ENCODE data around the gene PRAMEF7. TPM values are rescaled to one million over a fixed set of nuclear protein-coding genes. Genes with fewer than 3 reads are reported as not detected.
"Not testable (repeated sequence)": the region's sequence is repeated elsewhere in the genome, so short reads cannot be mapped to it uniquely, and the experiment has no call there.

PRAMEF7 gene
- not detected in 2 replicates for total RNA-seq

DNA sequence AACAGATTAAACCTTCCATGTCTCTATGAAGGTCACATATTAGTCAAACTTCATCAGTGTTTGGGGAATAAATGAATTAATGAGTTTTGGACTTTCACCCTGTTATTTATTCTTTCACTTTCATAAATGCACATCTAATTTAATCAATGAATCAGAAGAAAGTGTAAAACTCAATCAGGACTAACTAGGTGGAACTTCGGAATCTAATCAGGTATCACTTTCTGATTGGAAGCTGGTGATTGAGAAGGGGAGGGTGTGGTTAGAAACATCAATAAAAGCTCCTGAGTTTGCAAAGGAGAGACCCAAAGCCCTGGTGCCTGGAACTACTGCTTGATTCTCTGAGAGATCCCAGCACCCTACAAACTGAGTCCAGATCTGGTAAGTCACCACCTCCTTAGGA is at the start of gene PRAMEF7:
PRAMEF7 (plus strand) TSS at position 301 of the 400 bp plus-strand sequence. CDS start 1,083 bp downstream, outside the sequence.
- not testable (repeated sequence) for DNase-seq (ENCODE audit: low read depth, low spot score)

DNA sequence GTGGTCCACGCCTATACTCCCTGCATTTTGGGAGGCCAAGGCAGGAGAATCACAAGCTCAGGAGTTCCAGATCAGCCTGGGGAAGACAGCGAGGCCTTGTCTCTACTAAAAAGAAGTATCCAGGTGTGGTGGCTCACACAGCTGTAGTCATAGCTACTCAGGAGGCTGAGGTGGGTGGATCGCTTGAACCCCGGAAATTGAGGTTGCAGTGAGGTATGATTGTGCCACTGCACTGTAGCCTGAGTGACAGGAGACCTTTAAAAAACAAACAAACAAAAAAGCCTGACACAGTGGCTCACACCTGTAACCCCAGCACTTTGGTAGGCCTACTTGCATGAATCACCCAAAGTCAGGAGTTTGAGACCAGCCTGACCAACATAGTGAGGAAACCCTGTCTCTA is 38.0 kb upstream of the PRAMEF7 start:
- not testable (repeated sequence) for DNase-seq (ENCODE audit: low read depth, low spot score)

DNA sequence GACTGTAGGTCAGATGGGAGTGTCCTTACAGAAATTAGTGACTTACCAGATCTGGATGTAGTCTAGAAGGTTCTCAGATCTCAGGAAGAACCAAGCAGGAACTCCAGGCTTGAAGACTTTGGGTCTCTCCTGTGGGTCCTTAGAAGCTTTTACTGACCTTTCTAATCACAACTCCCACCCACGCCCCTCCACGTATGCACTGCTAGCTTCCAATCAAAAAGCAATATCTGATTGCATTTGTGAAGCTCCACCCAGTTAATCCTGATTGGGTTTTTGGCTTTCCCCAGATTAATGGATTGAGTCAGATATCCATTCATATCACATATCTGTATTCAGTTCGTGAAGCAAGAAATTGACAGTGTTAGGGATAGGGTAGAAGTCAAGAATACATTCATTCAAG is 30.3 kb upstream of the PRAMEF7 start, which contains the start of gene PRAMEF4:
PRAMEF4 (minus strand) TSS at position 101 of the 400 bp plus-strand sequence. CDS start 2,807 bp downstream, outside the sequence.
- not testable (repeated sequence) for DNase-seq (ENCODE audit: low read depth, low spot score)

DNA sequence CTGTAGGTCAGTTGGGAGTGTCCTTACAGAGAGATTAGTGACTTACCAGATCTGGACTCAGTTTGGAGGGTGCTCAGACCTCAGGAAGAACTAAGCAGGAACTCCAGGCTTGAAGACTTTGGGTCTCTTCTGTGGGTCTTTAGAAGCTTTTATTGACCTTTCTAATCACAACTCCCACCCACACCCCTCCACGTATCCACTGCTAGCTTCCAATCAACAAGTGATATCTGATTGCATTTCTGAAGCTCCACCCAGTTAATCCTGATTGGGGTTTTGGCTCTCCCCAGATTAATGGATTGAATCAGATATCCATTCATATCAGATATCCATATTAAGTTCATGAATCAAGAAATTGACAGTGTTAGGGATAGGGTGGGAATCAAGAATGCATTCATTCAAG is 18.2 kb upstream of the PRAMEF7 start, which contains the start of gene PRAMEF10:
PRAMEF10 (minus strand) TSS at position 101 of the 400 bp plus-strand sequence. CDS start 2,423 bp downstream, outside the sequence.
- not testable (repeated sequence) for DNase-seq (ENCODE audit: low read depth, low spot score)

GRCh38 chr1:12899186-12899585 is 17.2 kb upstream of the PRAMEF7 start:
- DNase-seq (ENCODE audit: low read depth, low spot score), result not testable (repeated sequence)

DNA sequence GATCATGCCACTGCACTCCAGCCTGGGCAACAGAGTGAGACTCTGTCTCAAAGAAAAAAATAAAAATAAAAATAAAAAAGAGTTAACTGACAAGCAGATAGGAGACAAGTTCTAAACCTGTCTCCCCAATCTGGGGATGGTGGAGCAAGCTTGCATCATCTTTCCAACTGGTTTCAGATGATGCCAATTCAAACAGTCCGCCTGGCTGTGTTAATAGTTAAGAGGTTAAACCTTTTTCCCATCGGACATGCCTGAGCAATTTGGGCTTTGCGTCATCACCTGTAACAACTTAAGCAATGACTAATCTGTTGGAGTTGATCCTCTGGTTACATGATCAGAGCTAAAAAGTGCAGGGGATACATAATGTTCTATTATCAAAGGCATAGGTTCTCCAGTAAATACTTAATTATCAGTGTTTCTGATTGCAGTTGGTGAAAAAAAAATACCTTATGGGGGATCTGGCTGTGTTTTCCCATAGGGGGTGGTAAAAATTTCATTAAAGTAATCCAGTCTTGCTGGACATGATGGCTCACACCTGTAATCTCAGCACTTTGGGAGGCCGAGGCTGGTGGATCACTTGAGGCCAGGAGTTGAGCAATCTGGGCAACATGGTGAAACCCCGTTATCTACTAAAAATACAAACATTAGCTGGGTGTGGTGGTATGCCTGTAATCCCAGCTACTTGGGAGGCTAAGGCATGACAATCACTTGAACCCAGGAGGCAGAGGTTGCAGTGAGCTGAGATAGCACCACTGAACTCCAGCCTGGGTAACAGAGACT is 12.4 kb upstream of the PRAMEF7 start:
- DNase-seq (ENCODE audit: low read depth, low spot score), result not testable (repeated sequence)

- DNase-seq (ENCODE audit: low read depth, low spot score), result not testable (repeated sequence)
Measured at GRCh38 chr1:12921749-12922148, 5.3 kb downstream of the PRAMEF7 start.

DNA sequence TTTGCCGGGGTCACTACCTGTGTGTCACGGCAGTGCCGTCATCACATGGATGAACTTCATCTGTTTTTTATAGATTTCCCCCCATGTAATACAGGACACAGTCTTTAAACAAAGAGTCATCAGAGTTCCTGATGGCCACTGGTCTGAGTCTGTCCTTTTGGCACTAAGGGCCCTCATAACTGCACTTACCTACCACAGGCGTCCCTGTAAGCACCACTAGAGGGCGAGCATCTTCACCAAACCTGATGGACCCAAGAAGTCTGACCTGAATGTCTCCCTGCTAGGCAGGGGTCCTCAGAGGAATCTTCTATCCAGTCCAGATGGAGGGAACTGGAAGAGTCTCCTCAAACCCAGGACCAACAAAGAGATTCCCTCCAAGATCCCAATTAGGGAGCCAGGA is 8.0 kb downstream of the PRAMEF7 start:
- DNase-seq (ENCODE audit: low read depth, low spot score), result not testable (repeated sequence)

- DNase-seq (ENCODE audit: low read depth, low spot score), result not testable (repeated sequence)
Measured at GRCh38 chr1:12947480-12947879, 31.1 kb downstream of the PRAMEF7 start, which contains the start of gene PRAMEF6. Gene PRAMEF6 (minus strand): TSS chr1:12947580. CDS start chr1:12942518, 5,062 bp downstream.

Other genes with a start within 250 kb of the PRAMEF7 start
- gene AADACL3, start 200.5 kb upstream of the PRAMEF7 start, total RNA-seq, result not detected in 2 replicates
- gene CFAP107, start 170.4 kb upstream of the PRAMEF7 start, total RNA-seq, result not detected in 2 replicates
- gene PRAMEF12, start 142.9 kb upstream of the PRAMEF7 start, total RNA-seq, result not detected in 2 replicates
- gene PRAMEF1, start 125.2 kb upstream of the PRAMEF7 start, total RNA-seq, result not detected in 2 replicates
- not detected in 2 replicates for gene PRAMEF11, start 85.2 kb upstream of the PRAMEF7 start, total RNA-seq
- not detected in 2 replicates for gene HNRNPCL1, start 67.9 kb upstream of the PRAMEF7 start, total RNA-seq
- not detected in 2 replicates for gene PRAMEF2, start 59.5 kb upstream of the PRAMEF7 start, total RNA-seq
- not detected in 2 replicates for gene PRAMEF4, start 30.4 kb upstream of the PRAMEF7 start, total RNA-seq
- gene PRAMEF10, start 18.3 kb upstream of the PRAMEF7 start, total RNA-seq, result not detected in 2 replicates
- gene PRAMEF6, start 31.0 kb downstream of the PRAMEF7 start, total RNA-seq, result not detected in 2 replicates
- gene PRAMEF27, start 140.0 kb downstream of the PRAMEF7 start, total RNA-seq, result not detected in 2 replicates
- not detected in 2 replicates for gene HNRNPCL3, start 144.2 kb downstream of the PRAMEF7 start, total RNA-seq
- gene PRAMEF25, start 154.2 kb downstream of the PRAMEF7 start, total RNA-seq, result not detected in 2 replicates
- not detected in 2 replicates for gene HNRNPCL2, start 200.2 kb downstream of the PRAMEF7 start, total RNA-seq
- not detected in 2 replicates for gene PRAMEF26, start 239.4 kb downstream of the PRAMEF7 start, total RNA-seq
- not detected in 2 replicates for gene HNRNPCL4, start 249.0 kb downstream of the PRAMEF7 start, total RNA-seq